Measurements from ENCODE around the gene HRH2. TPM values are rescaled to one million over a fixed set of nuclear protein-coding genes. Genes with fewer than 3 reads are reported as not detected.

Gene HRH2
- total RNA-seq, 4 donors from 2014 or later = 0.13 to 3.5 (median 1.3) TPM

GRCh38 chr5:175692235-175692995 is 34.5 kb downstream of the HRH2 start:
- TF ChIP-seq POLR2A (IDR thresholded peaks at IDR 0.05) (no peak), CTCF (IDR thresholded peaks at IDR 0.05) (no peak)
- no peak for DNase-seq (ENCODE audit: low spot score in 2 of 2)
- H3K4me3 ChIP-seq (ENCODE audit: low read depth, poor library complexity, severe bottlenecking) = no peak overlapping the region
- WGBS, 2 donors = 67 to 69% methylated on average over 16 of the region's 16 CpGs
- intact Hi-C loops (cut with DNase I; ENCODE audit: low total_unique reads) = no loop called here

GRCh38 chr5:175692996-175693710 is 35.3 kb downstream of the HRH2 start:
- intact Hi-C loops (cut with DNase I; ENCODE audit: low total_unique reads) = no loop called here
- no peak overlapping the region for H3K4me3 ChIP-seq (ENCODE audit: low read depth, poor library complexity, severe bottlenecking)
- TF ChIP-seq CTCF (IDR thresholded peaks at IDR 0.05) = no peak
- TF ChIP-seq POLR2A (IDR thresholded peaks at IDR 0.05) = no peak
- no peak for DNase-seq (ENCODE audit: low spot score in 2 of 2)
- WGBS, 2 donors = 45 to 56% methylated on average over 11 to 12 of the region's 12 CpGs

GRCh38 chr5:175693741-175694140 is 35.9 kb downstream of the HRH2 start:
- WGBS, 2 donors = 64 to 77% methylated on average over 5 of the region's 5 CpGs
- intact Hi-C loops (cut with DNase I; ENCODE audit: low total_unique reads) = no loop called here
- no peak overlapping the region for H3K4me3 ChIP-seq (ENCODE audit: low read depth, poor library complexity, severe bottlenecking)
- no peak for TF ChIP-seq POLR2A (IDR thresholded peaks at IDR 0.05)
- no peak for TF ChIP-seq CTCF (IDR thresholded peaks at IDR 0.05)
- no peak for DNase-seq (ENCODE audit: low spot score in 2 of 2)

- DNase-seq (ENCODE audit: low spot score in 2 of 2) = no peak
- H3K4me3 ChIP-seq (ENCODE audit: low read depth, poor library complexity, severe bottlenecking) = no peak overlapping the region
- TF ChIP-seq CTCF (IDR thresholded peaks at IDR 0.05) (no peak), POLR2A (IDR thresholded peaks at IDR 0.05) (no peak)
- WGBS, 2 donors = 64 to 86% methylated on average over 13 of the region's 13 CpGs
- intact Hi-C loops (cut with DNase I; ENCODE audit: low total_unique reads) = no loop called here
These were observed 36.7 kb downstream of the HRH2 start for GRCh38 chr5:175694371-175695160.

GRCh38 chr5:175695161-175696126 is 37.6 kb downstream of the HRH2 start:
- TF ChIP-seq CTCF (IDR thresholded peaks at IDR 0.05) = no peak
- no peak for TF ChIP-seq POLR2A (IDR thresholded peaks at IDR 0.05)
- no peak for DNase-seq (ENCODE audit: low spot score in 2 of 2)
- no peak overlapping the region for H3K4me3 ChIP-seq (ENCODE audit: low read depth, poor library complexity, severe bottlenecking)
- WGBS, 2 donors = 80 to 82% methylated on average over 19 of the region's 19 CpGs
- intact Hi-C loops (cut with DNase I; ENCODE audit: low total_unique reads) = no loop called here

All from lower leg skin (tissue), 4 donors.